GM18498 (cell line): ENCODE measurements around the gene PHYHD1.
A peak's percentile ranks its signal among the peaks of the same experiment; 100 is the strongest.
"Not testable (repeated sequence)": the region's sequence is repeated elsewhere in the genome, so short reads cannot be mapped to it uniquely, and the experiment has no call there.

Experiments used
- ATAC-seq: cut with Tn5 transposase; IDR thresholded peaks from one replicate; pipeline ENCODE4 v1.9.1; 2021; ENCODE audit warnings: mild to moderate bottlenecking, moderate library complexity; ENCODE audit not compliant: unreplicated experiment

PHYHD1 gene

GRCh38 chr9:128919402-128920089 lies 1.2 kb upstream of the PHYHD1 start:
- no peak for ATAC-seq

GRCh38 chr9:128921881-128922763 lies 1.3 kb downstream of the PHYHD1 start:
- no peak for ATAC-seq

- ATAC-seq, result no peak
Measured at GRCh38 chr9:128923493-128923883, 2.7 kb downstream of the PHYHD1 start.

- no peak for ATAC-seq
Measured at GRCh38 chr9:128927731-128928411, 7.1 kb downstream of the PHYHD1 start.

- no peak for ATAC-seq
Measured at GRCh38 chr9:128928624-128929023, 7.8 kb downstream of the PHYHD1 start.

GRCh38 chr9:128929560-128929959 lies 8.8 kb downstream of the PHYHD1 start:
- no peak for ATAC-seq

GRCh38 chr9:128933731-128934130 lies 12.9 kb downstream of the PHYHD1 start:
- ATAC-seq, result no peak

GRCh38 chr9:128936171-128936865 lies 15.5 kb downstream of the PHYHD1 start:
- no peak for ATAC-seq

GRCh38 chr9:128937310-128938165 lies 16.8 kb downstream of the PHYHD1 start:
- ATAC-seq, result no peak

- no peak for ATAC-seq
Measured at GRCh38 chr9:128940271-128940921, 19.6 kb downstream of the PHYHD1 start.

GRCh38 chr9:128940946-128941755 lies 20.4 kb downstream of the PHYHD1 start:
- ATAC-seq, result no peak

- ATAC-seq, result no peak
Measured at GRCh38 chr9:128943832-128944620, 23.2 kb downstream of the PHYHD1 start.

- not testable (repeated sequence) for ATAC-seq
Measured at GRCh38 chr9:128944966-128945365, 24.2 kb downstream of the PHYHD1 start.

- ATAC-seq, result no peak
Measured at GRCh38 chr9:128945798-128946501, 25.2 kb downstream of the PHYHD1 start.

GRCh38 chr9:128946571-128947276 lies 25.9 kb downstream of the PHYHD1 start:
- ATAC-seq, result peak; percentile 28

- no peak for ATAC-seq
Measured at GRCh38 chr9:128947277-128947526, 26.4 kb downstream of the PHYHD1 start.
